SK-N-SH treated with all-trans-retinoic acid at 6 μM for 48 hours (cell line): ENCODE results near the gene CENPM.

Experiments
- ATAC-seq: fragments of 200-7000 bp; cut with Tn5 transposase; 3 replicates; pipeline ENCODE4 v1.9.1; 2020; ENCODE audit warnings: mild to moderate bottlenecking, moderate library complexity
- ARNTL ChIP-seq: fragments of 450-650 bp; formaldehyde crosslinking; IDR thresholded peaks from 2 replicates; pipeline ENCODE4 v1.5.0; 2020; ENCODE audit warnings: low read depth, mild to moderate bottlenecking, moderate library complexity, borderline replicate concordance
- BACH2 ChIP-seq: fragments of 250-450 bp; sonication (Bioruptor Pico); IDR thresholded peaks from 2 replicates; pipeline ENCODE4 v1.9.0; 2021; ENCODE audit warnings: mild to moderate bottlenecking, borderline replicate concordance
- CREB5 ChIP-seq: fragments of 250-450 bp; sonication (Bioruptor Pico); IDR thresholded peaks from 2 replicates; pipeline ENCODE4 v1.5.1; 2020; ENCODE audit warnings: low read depth, mild to moderate bottlenecking, moderate library complexity
- CSDC2 ChIP-seq: fragments of 250-450 bp; sonication (Bioruptor Pico); IDR thresholded peaks from 2 replicates; pipeline ENCODE4 v1.5.0; 2020; ENCODE audit warnings: mild to moderate bottlenecking, moderate library complexity
- CSRNP3 ChIP-seq: fragments of 250-450 bp; sonication (Bioruptor Pico); IDR thresholded peaks from 2 replicates; pipeline ENCODE4 v1.5.1; 2021; ENCODE audit warnings: mild to moderate bottlenecking, moderate library complexity
- ESRRG ChIP-seq: fragments of 250-450 bp; sonication (Bioruptor Pico); IDR thresholded peaks from 2 replicates; pipeline ENCODE4 v1.6.1; 2021; ENCODE audit warnings: mild to moderate bottlenecking
- GLIS3 ChIP-seq: fragments of 250-450 bp; sonication (Bioruptor Pico); IDR thresholded peaks from 2 replicates; pipeline ENCODE4 v1.5.0; 2020; ENCODE audit warnings: mild to moderate bottlenecking, moderate library complexity
- ISL1 ChIP-seq: fragments of 250-450 bp; sonication (Bioruptor Pico); IDR thresholded peaks from 2 replicates; pipeline ENCODE4 v2.1.2; 2022; ENCODE audit warnings: mild to moderate bottlenecking, moderate library complexity
- OSR1 ChIP-seq: fragments of 250-450 bp; sonication (Bioruptor Pico); IDR thresholded peaks from 2 replicates; pipeline ENCODE4 v1.8.0; 2022; ENCODE audit warnings: moderate library complexity, mild to moderate bottlenecking, inconsistent platforms
- PATZ1 ChIP-seq: fragments of 250-450 bp; sonication (Bioruptor Pico); IDR thresholded peaks from 2 replicates; pipeline ENCODE4 v1.8.0; 2020; ENCODE audit warnings: mild to moderate bottlenecking, moderate library complexity, borderline replicate concordance
- POU6F1 ChIP-seq: fragments of 250-450 bp; sonication (Bioruptor Pico); IDR thresholded peaks from 2 replicates; pipeline ENCODE4 v1.8.0; 2021; ENCODE audit warnings: low read depth, mild to moderate bottlenecking, moderate library complexity, borderline replicate concordance
- PPARA ChIP-seq: fragments of 250-450 bp; sonication (Bioruptor Pico); IDR thresholded peaks from 2 replicates; pipeline ENCODE4 v1.5.0; 2020; ENCODE audit warnings: mild to moderate bottlenecking, borderline replicate concordance
- RARB ChIP-seq: fragments of 250-450 bp; sonication (Bioruptor Pico); IDR thresholded peaks from 2 replicates; pipeline ENCODE4 v1.8.0; 2021; ENCODE audit warnings: mild to moderate bottlenecking, moderate library complexity
- SNAI2 ChIP-seq: fragments of 250-450 bp; sonication (Bioruptor Pico); IDR thresholded peaks from 2 replicates; pipeline ENCODE4 v1.5.0; 2020; ENCODE audit warnings: mild to moderate bottlenecking, moderate library complexity
- TCF4 ChIP-seq: fragments of 250-450 bp; sonication (Bioruptor Pico); IDR thresholded peaks from 2 replicates; pipeline ENCODE4 v1.8.0; 2021; ENCODE audit warnings: mild to moderate bottlenecking, moderate library complexity, borderline replicate concordance
- TOX ChIP-seq: fragments of 250-450 bp; sonication (Bioruptor Pico); IDR thresholded peaks from 2 replicates; pipeline ENCODE4 v1.8.0; 2021; ENCODE audit warnings: mild to moderate bottlenecking, moderate library complexity, borderline replicate concordance
- TSHZ2 ChIP-seq: fragments of 250-450 bp; sonication (Bioruptor Pico); IDR thresholded peaks from 2 replicates; pipeline ENCODE4 v1.5.0; 2020; ENCODE audit warnings: mild to moderate bottlenecking, moderate library complexity
- ZFP30 ChIP-seq: fragments of 450-650 bp; formaldehyde crosslinking; IDR thresholded peaks from 2 replicates; pipeline ENCODE4 v1.5.0; 2022; ENCODE audit warnings: mild to moderate bottlenecking, moderate library complexity
- ZNF565 ChIP-seq: fragments of 450-650 bp; formaldehyde crosslinking; conservative IDR thresholded peaks from 2 replicates; pipeline ENCODE4 v1.5.0; 2020; ENCODE audit warnings: low read depth, mild to moderate bottlenecking, moderate library complexity
- ZNF70 ChIP-seq: fragments of 450-650 bp; formaldehyde crosslinking; IDR thresholded peaks from 2 replicates; pipeline ENCODE4 v1.5.0; 2020; ENCODE audit warnings: mild to moderate bottlenecking, moderate library complexity
- ZNF8 ChIP-seq: fragments of 450-650 bp; formaldehyde crosslinking; IDR thresholded peaks from 2 replicates; pipeline ENCODE4 v1.5.0; 2020; ENCODE audit warnings: mild to moderate bottlenecking, moderate library complexity

The CENPM gene

GRCh38 chr22:41928593-41929417 lies 18.1 kb downstream of the CENPM start:
- ATAC-seq, result no peak
- TF ChIP-seq PATZ1 (CRISPR knock-in tag), result no peak
- TF ChIP-seq SNAI2 (CRISPR knock-in tag), result no peak
- TF ChIP-seq ESRRG (CRISPR knock-in tag), result no peak
- TF ChIP-seq PPARA (CRISPR knock-in tag), result no peak
- TF ChIP-seq, all 23 proteins: peak for 0

GRCh38 chr22:41927813-41928212 lies 19.1 kb downstream of the CENPM start:
- ATAC-seq, result no peak
- TF ChIP-seq POU6F1 (CRISPR knock-in tag), result no peak

- peak; percentile 62 for ATAC-seq
- no peak for TF ChIP-seq PPARA (CRISPR knock-in tag)
- TF ChIP-seq ZNF8, result no peak
- TF ChIP-seq ZFP30 (CRISPR knock-in tag), result no peak
- TF ChIP-seq TSHZ2 (CRISPR knock-in tag), result no peak
- no peak for TF ChIP-seq ARNTL
- TF ChIP-seq CREB5 (CRISPR knock-in tag), result no peak
- TF ChIP-seq CSDC2 (CRISPR knock-in tag), result no peak
- no peak for TF ChIP-seq TOX (CRISPR knock-in tag)
- TF ChIP-seq ZNF565, result no peak
- TF ChIP-seq ESRRG (CRISPR knock-in tag), result no peak
- TF ChIP-seq ZNF70 (CRISPR knock-in tag), result no peak
- TF ChIP-seq SNAI2 (CRISPR knock-in tag), result no peak
- no peak for TF ChIP-seq CSRNP3 (CRISPR knock-in tag)
- no peak for TF ChIP-seq GLIS3
- no peak for TF ChIP-seq ISL1 (CRISPR knock-in tag)
- no peak for TF ChIP-seq BACH2 (CRISPR knock-in tag)
- no peak for TF ChIP-seq RARB
- TF ChIP-seq TCF4 (CRISPR knock-in tag), result no peak
- no peak for TF ChIP-seq OSR1 (CRISPR knock-in tag)
Observed at GRCh38 chr22:41925783-41926460, 21.0 kb downstream of the CENPM start.
